Retinal pigment epithelial cell (primary cell): Measurements from ENCODE around the gene TRIM66.

Source experiments
- DNase-seq: peaks from one replicate; pipeline ENCODE4 v3.0.0-alpha.2; 2010; ENCODE audit warnings: low read depth
- H3K4me3 ChIP-seq: 2 replicates; pipeline ENCODE4 v1.5.1; 2011; ENCODE audit warnings: mild to moderate bottlenecking, low read length, control low read depth, moderate library complexity
- CTCF ChIP-seq: conservative IDR thresholded peaks from 2 replicates; pipeline ENCODE4 v1.5.1; 2011; ENCODE audit warnings: low read depth, low read length, control low read depth, inconsistent platforms

The TRIM66 gene

GRCh38 chr11:8586184-8586583 lies 96.3 kb downstream of the TRIM66 start:
- DNase-seq, result no peak
- TF ChIP-seq CTCF, result no peak
- no peak overlapping the region for H3K4me3 ChIP-seq

GRCh38 chr11:8584511-8584910 lies 98.0 kb downstream of the TRIM66 start:
- no peak overlapping the region for H3K4me3 ChIP-seq
- TF ChIP-seq CTCF, result no peak
- DNase-seq, result no peak

- TF ChIP-seq CTCF, result no peak
- DNase-seq, result no peak
- H3K4me3 ChIP-seq, result no peak overlapping the region
Measured at GRCh38 chr11:8584082-8584481, 98.4 kb downstream of the TRIM66 start.

GRCh38 chr11:8581300-8581699 lies 101.2 kb downstream of the TRIM66 start:
- no peak for TF ChIP-seq CTCF
- DNase-seq, result no peak
- H3K4me3 ChIP-seq, result no peak overlapping the region

- H3K4me3 ChIP-seq, result no peak overlapping the region
- TF ChIP-seq CTCF, result no peak
- no peak for DNase-seq
Measured at GRCh38 chr11:8577791-8578581, 104.5 kb downstream of the TRIM66 start.

- no peak overlapping the region for H3K4me3 ChIP-seq
- no peak for DNase-seq
- no peak for TF ChIP-seq CTCF
Measured at GRCh38 chr11:8574798-8575197, 107.7 kb downstream of the TRIM66 start.

GRCh38 chr11:8573777-8574176 lies 108.7 kb downstream of the TRIM66 start:
- TF ChIP-seq CTCF, result no peak
- no peak overlapping the region for H3K4me3 ChIP-seq
- no peak for DNase-seq
